Activated T-cell treated with anti-CD3 and anti-CD28 coated beads, Interleukin-2, amount 50 U/mL, for 1 hour (primary cell): ENCODE measurements around the gene MLX.
"Not testable (repeated sequence)": the region's sequence is repeated elsewhere in the genome, so short reads cannot be mapped to it uniquely, and the experiment has no call there.

Source experiments
- DNase-seq: peaks from one replicate; pipeline ENCODE4 v3.0.0-alpha.2; 2020

The MLX gene

DNA sequence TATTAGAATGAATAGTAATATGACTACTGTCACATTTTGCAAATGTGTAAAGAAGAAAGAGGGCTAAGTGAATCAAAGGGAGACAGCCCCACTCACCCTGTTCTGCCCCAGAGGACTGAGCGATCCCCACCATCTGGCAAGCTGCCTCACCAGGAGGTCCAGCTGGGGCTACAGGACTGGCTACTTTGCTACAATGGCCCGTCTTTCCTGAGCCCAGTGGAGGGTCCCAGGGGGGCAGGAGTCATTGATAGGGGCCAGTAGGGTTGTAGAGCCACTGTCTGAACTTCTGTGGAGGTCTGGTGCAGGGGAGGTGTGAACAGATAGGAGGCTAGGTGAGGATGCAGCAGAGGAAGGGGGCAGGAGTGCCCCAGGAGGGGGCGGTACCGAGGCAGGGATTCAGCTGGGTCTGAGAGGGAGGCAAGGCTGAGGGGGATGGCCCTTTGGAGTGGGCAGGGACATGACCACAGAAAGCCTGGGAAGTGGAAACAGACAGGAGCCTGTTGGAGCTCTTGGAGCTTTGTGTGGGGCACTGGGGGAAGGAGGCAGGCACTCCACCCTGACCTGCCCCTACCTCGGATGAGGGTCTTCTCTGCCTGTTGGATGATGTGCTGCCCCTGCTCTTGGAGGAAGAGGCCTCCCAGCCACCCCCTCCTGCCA, 10.8 kb upstream of the MLX start:
- not testable (repeated sequence) for DNase-seq

GRCh38 chr17:42559075-42559474, 7.8 kb upstream of the MLX start:
- DNase-seq = no peak

DNA sequence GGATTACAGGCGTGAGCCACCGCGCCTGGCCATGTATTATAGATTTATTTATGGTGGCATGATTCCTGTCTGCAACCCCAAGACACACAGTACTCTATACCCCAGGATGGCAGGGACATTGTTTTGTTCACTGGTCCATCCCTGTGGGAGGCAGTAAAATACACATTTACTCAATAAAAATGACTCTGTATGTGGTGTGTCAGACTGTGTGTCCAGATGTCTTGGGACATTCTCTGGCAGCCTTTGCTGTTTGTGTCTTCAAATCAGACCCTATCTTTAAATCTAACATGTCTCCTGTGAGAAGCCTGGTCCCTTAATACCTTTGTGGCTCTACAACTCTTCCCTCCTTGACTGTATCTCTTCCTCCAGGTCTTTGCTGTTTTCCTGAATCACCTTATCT, 6.7 kb upstream of the MLX start:
- DNase-seq = no peak

DNA sequence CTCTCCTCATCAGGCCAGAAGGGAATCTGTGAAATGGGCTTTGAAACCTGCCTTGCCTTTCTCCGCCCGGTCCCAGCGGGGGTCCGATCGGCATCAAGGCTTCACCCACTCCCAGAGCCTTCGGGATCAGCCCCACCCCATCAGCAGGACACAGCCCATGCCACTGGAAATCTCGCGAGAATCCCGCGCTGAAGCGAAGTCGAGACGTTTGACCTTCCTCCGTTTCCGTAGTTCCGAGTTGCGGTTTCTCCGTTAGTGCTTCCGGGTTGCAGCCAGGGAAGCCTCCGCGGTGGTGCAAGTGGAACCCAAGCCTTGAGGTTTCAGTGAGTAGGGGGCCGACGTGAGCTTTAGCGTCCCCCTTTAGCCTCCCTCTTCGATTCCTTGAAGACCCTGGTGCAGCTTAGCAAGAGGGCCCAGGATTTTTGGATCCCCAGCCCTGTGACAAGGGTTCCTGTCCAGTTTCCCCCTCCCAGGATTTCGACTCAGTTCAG, 5.0 kb upstream of the MLX start, which contains the start of gene COASY:
Gene COASY, plus strand, starts transcription at position 252 of the 491 bp plus-strand sequence. CDS start 475 bp downstream, outside the sequence.
- peak; percentile 88 for DNase-seq

DNA sequence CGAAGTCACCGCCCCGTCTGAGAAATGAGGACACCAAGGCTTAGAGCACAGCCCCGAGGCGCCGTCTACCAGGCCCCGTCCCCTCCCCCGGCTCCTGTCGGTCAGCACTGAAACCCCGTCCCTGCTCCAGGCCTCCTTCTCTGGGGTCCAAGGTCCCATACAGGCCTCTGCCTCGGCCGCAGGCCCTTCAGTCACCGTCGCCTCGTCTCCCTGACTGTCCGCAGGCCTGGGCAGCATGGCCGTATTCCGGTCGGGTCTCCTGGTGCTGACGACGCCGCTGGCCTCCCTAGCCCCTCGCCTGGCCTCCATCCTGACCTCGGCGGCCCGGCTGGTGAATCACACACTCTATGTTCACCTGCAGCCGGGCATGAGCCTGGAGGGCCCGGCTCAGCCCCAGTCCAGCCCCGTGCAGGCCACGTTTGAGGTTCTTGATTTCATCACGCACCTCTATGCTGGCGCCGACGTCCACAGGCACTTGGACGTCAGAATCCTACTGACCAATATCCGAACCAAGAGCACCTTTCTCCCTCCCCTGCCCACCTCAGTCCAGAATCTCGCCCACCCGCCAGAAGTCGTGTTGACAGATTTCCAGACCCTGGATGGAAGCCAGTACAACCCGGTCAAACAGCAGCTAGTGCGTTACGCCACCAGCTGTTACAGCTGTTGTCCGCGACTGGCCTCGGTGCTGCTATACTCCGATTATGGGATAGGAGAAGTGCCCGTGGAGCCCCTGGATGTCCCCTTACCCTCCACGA, 4.3 kb upstream of the MLX start:
- DNase-seq = no peak

DNA sequence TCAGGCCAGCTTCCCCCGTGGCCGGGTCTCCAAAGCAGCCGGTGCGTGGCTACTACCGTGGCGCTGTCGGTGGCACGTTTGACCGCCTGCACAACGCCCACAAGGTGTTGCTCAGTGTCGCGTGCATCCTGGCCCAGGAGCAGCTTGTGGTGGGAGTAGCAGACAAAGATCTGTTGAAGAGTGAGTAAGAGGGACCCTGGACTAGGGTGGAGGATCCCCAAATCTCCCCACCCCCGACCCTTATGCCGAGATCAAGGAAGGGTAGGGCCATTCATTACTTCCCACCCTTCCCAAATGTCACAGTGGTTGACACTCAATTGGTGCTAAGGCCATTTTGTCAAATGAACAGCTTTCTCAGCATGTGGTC, 3.8 kb upstream of the MLX start:
- DNase-seq = no peak

GRCh38 chr17:42563543-42563942, 3.4 kb upstream of the MLX start:
- DNase-seq = no peak

DNA sequence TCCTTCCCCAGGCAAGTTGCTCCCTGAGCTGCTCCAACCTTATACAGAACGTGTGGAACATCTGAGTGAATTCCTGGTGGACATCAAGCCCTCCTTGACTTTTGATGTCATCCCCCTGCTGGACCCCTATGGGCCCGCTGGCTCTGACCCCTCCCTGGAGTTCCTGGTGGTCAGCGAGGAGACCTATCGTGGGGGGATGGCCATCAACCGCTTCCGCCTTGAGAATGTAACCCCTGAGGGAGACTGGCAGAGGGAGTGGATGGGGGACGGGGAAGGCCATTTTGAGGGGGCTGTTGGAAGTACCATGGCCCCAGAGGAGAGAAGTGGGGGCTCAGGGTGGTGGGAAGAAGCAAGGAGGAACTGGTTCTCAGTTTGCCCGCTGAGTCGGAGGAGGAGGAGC, 3.0 kb upstream of the MLX start:
- DNase-seq = no peak

DNA sequence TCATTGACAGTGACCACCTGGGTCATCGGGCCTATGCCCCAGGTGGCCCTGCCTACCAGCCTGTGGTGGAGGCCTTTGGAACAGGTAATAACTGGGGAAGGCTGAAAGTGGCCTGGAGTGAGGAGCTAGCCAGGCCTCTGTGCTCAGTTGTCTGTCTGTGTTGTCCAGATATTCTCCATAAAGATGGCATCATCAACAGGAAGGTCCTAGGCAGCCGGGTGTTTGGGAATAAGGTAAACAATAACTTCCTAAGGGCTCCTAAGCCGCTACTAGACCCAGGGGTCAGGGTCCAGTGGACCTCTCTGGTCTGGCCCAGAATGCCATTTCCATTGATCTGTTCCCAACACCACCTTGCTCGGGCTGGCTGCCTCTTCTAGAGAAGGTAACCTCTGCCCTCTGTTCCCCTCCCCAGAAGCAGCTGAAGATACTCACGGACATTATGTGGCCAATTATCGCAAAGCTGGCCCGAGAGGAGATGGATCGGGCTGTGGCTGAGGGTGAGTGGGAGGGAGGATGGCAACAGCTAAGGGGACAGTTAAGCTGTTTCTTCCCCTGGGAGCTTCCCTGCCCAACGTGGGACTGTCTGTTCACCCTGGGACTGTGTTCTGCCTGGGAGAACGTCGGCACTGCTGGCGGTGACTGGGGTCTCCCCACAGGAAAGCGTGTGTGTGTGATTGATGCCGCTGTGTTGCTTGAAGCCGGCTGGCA, 1.9 kb upstream of the MLX start:
- no peak for DNase-seq

GRCh38 chr17:42565523-42566214, 1.2 kb upstream of the MLX start:
- DNase-seq = no peak

DNA sequence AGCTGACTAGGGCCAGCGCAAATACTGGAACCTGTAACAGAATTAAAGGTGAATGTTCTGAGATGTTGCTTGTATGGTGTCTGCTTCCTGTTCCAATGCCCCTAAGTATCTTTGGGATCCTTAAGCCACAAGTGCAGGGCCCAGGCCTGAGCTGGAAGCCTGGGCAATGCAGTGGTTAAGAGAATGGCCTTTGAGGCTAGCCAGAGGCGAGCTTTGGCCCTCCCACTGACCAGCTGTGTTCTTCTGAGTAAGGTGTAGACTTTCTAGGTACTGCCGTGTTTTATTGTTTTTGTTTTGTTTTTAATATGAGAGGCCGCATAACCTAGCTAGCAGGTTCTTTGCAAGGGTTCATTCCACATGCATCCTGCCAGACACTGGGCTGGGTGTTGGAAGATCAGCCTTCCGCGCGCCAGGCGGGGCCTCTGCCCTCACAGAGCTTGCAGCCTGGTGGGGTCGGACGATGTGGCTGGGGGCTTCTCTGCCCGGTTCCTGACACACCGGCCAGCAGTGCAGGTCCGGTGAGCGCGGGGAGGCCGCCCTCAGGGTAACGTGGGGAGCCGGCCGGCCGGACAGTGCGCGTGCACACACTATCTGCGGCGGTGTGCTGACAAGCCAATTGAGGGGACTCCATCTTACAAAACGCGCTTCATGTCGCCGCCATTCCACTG, 551 bp upstream of the MLX start:
- no peak for DNase-seq

DNA sequence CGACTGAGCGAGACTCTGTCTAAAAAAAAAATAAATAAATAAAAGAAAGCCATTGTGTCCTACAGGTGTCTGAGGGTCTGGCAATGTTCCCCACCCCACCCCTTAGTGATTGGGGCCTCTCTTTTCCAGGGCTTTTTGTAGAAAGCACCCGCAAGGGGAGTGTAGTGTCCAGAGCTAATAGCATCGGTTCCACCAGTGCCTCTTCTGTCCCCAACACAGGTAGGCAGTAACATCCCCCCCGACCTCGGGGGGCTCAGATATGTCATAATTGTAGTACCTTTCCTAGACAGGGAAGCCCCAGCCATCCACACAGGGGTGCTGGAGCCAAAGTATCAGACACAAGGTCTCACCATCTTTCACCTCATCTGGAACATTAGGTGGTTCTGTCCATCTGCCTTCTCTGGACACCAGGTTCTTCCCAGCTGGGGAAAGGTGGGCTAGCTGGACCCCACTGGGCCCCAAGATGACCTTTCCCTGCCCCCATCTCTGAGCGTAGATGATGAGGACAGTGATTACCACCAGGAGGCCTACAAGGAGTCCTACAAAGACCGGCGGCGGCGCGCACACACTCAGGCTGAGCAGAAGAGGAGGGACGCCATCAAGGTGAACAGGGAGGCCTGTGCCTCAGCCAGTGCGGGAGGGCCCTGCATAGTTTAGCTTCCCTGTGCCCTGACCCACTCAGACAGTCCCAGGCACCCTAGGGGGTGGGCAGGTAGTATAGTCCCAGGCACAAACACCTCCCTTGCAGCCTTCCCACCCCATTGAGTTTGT, 1.6 kb downstream of the MLX start:
- DNase-seq = no peak

DNA sequence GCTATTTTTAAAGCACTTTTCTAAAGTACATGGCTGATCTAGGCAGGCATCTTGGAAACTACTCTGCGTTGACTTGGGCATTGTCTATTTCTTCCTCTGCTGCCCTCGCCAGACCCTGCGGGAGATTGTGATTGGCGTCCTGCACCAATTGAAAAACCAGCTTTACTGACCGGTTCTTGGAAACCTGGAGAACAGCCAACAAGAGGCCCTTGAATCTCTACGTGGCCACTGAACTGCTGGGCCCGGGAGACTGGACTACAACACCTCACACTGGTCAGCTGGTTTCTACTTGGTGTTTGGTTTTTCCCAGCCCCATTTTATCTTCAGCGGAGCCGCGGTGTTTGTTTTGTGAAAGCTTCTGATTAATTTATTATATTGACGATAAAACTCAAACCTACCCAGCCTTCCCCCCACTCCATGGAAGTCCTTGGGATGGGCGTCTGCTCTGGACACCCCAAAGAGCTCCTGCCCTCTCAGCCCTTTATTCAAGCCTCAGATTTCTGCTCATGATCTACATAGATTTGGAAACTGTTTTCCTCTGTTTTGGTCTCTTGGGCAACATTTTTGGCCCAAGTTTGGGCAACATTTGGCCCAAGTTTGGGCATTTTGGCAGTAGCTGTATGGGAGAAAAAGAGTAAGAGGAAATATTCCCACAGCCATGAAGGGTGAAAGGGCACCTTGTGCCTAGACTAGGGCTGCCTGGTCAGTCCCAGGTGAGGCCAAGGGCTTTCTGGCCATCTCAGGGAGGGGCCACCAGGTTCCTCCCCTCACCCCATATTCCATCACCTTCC, 4.7 kb downstream of the MLX start:
- no peak for DNase-seq

DNA sequence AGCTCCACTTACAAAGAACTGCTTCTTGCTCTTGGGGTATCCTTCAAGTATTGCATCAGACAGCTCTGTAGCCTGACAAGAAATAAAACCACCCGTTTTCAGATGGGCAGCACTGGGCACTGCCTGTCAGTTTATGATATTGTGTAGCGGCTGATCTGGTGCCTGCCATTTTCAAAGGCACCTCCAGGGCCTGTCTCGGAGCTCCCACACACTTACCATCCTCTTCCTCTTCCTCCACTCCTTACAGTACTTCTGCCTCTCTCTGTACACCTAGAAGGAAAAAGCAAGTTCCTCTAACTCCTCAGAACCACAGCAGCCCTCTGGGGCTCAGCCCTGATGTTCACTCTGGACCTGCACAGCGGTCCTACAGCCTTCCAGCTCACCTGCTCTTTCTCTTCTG, 6.2 kb downstream of the MLX start:
- DNase-seq = no peak

- no peak for DNase-seq
These were observed 7.6 kb downstream of the MLX start for GRCh38 chr17:42574463-42574862.

DNA sequence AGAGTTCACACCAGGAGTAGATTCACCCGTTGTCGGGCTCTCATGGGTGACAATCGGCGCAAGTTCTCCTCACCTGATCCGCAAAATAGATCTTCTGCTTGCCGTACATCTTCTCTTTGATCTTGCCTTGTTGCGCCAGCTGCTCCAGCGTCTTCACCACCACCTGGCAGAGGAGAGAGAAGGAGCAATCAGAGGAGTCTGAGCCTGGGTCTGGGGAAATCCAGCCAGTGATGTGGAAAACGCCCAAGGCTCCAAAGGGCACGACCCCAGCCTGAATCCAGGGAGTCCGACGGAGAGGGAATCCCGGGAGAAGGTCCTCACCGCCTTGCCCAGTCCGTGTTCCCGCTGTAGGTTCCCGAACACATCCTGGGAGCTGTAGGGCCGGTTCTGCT, 10.2 kb downstream of the MLX start:
- DNase-seq = no peak

- peak; percentile 88 for DNase-seq
These were observed 10.8 kb downstream of the MLX start, which contains the start of gene PSMC3IP for GRCh38 chr17:42577532-42578281. Gene PSMC3IP, minus strand, starts transcription at chr17:42577729. Its CDS starts 43 bp downstream, at chr17:42577686.

GRCh38 chr17:42578282-42578869, 11.5 kb downstream of the MLX start:
- DNase-seq = peak; percentile 78

GRCh38 chr17:42579794-42580551, 13.1 kb downstream of the MLX start:
- no peak for DNase-seq
